HG03196 (cell line): ENCODE results near the gene PCNT.
"Not testable (repeated sequence)": the region's sequence is repeated elsewhere in the genome, so short reads cannot be mapped to it uniquely, and the experiment has no call there.

Experiments
- ATAC-seq: cut with Tn5 transposase; IDR thresholded peaks from one replicate; pipeline ENCODE4 v1.9.1; 2021; ENCODE audit not compliant: unreplicated experiment

The PCNT gene

GRCh38 chr21:46307625-46308024 lies 16.3 kb upstream of the PCNT start:
- ATAC-seq = no peak

- no peak for ATAC-seq
These were observed 15.5 kb upstream of the PCNT start for GRCh38 chr21:46308431-46308830.

DNA sequence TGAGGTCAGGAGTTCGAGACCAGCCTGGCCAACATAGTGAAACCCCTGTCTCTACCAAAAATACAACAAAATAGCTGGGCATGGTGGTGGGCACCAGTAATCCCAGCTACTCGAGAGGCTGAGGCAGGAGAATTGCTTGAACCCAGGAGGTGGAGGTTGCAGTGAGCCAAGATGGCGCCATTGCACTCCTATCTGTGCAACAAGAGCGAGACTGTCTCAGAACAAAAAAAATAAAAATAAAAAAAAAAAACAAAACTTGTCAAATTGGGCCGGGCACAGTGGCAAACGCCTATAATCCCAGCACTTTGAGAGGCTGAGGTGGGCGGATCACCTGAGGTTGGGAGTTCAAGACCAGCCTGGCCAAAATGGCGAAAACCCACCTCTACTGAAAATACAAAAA lies 13.7 kb upstream of the PCNT start:
- ATAC-seq = not testable (repeated sequence)

GRCh38 chr21:46311568-46311967 lies 12.4 kb upstream of the PCNT start:
- ATAC-seq = no peak

DNA sequence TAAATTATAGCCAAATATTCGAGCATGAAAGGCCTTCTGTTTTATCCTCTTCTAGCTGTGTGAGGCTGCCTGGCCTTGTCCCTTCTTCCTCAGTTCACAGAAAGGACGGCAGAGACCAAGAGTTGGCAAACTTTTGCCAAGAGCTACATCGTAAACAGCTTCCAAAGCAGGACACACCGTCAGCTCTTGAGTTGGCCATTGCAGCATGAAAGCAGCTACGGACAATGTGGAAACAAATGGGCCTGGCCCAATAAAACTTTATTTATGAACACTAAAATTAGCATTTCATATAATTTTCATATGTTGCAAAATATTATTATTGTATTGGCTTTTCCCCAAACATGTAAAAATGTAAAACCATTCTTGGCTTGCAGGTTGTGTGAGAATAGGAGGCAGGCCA lies 11.0 kb upstream of the PCNT start:
- ATAC-seq = no peak

DNA sequence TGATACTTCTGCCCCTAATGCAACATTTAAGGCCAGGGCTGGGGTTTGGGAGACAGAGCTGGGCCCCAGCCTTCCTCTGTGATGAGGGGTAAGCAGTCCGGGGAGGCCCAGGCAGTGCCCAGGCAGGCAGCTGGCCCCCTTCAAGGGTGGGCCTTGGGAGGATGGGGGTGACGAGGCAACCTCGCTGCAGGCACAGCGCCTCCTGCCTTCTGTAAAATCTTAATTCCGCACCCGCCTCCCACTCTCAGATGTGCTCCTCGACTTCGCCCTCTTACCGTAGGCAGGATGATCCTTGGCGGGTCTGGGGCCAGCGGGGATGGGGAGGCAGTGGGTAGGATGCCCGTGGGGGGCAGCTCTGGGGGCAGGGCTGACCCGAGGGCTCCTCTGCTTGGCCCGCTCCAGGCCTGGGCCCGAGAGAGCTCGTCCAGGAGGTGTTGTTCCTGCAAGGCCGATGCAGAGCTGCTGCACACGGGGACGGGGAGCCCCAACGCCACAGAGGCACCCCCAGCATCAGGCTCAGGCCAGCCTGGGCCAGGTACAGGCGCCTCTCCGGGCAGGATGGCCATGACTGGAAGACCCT lies 9.4 kb upstream of the PCNT start:
- ATAC-seq = no peak

GRCh38 chr21:46316708-46317324 lies 7.1 kb upstream of the PCNT start:
- no peak for ATAC-seq

- ATAC-seq = no peak
These were observed 6.1 kb upstream of the PCNT start for GRCh38 chr21:46317710-46318463.

DNA sequence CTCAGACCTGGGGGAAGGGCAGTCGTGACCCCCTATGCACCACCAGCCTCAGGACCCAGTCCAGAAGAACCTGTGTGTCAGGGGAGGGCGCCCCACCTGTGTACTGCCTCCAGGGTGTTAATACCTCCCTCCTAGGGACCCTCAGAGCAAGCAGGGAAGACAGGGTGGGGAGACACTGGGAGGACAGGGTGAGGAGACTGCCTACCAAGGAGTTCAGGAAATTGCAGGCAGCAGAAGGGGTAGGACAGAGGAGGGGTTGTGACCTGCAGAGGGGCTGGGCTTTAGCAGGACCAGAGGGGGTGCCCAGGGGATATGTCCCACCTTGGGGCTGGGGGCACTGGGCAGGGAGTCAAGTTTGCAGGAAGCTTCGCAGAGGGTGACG lies 5.5 kb upstream of the PCNT start:
- ATAC-seq = no peak

- ATAC-seq = no peak
These were observed 4.8 kb upstream of the PCNT start for GRCh38 chr21:46319186-46319585.

DNA sequence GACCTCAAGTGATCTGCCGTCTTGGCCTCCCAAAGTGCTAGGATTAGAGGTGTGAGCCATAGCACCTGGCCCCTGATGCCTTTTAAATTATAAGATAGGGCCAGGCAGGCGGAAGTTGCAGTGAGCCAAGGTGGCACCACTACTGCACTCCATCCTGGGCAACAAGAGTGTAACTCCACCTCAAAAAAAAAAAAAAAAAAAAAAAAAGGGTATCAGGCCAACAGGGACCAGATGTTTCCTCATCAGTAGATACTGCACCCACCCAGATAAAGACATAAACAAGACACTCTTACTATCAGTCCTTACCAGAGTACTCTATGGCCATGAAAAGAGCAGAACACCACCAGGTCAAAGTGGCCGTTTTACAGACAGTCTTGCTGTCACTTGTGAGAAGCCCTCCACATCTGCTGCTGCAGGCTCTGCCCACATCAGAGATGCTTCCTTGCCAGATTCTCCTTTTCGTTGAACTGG lies 3.6 kb upstream of the PCNT start:
- ATAC-seq = no peak

GRCh38 chr21:46322351-46323226 lies 1.4 kb upstream of the PCNT start:
- no peak for ATAC-seq

- peak; percentile 10 for ATAC-seq
These were observed 688 bp upstream of the PCNT start for GRCh38 chr21:46323227-46323709.

DNA sequence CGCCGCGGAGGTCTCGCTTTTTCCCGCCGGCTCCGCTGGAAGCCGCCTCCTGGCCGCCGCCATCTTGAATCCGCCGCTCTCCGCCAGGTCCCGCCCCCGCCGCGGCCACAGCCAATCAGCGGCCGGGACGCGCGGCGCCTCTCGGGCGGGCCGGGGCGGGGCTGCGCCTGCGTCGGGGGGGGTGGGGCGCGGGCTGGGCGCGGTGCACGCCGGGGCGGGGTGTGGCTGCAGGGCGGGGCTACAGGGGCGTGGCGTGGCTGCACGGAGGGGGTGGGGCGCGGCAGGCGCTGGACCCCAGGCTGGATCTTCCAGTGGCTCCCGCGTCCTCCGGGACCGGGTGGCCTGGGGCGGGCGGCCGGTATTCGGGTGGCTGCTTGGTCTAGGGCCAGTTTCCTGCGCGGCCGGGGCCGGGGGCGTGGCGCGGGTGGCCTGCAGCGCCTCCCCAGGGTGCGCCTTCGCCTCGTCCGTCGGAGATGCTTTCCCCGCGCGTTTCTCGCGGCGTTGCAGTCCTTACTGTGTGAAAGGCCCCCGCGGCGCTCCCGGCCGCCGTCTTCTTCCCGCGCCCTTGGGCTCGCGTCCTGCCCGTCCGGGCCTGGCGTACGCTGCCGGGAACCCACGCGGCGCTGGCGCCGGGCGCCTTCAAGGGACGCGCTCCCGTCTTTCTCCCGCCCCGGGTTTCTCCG lies 575 bp downstream of the PCNT start:
- peak; percentile 47 for ATAC-seq

GRCh38 chr21:46325073-46325912 lies 1.3 kb downstream of the PCNT start:
- no peak for ATAC-seq

DNA sequence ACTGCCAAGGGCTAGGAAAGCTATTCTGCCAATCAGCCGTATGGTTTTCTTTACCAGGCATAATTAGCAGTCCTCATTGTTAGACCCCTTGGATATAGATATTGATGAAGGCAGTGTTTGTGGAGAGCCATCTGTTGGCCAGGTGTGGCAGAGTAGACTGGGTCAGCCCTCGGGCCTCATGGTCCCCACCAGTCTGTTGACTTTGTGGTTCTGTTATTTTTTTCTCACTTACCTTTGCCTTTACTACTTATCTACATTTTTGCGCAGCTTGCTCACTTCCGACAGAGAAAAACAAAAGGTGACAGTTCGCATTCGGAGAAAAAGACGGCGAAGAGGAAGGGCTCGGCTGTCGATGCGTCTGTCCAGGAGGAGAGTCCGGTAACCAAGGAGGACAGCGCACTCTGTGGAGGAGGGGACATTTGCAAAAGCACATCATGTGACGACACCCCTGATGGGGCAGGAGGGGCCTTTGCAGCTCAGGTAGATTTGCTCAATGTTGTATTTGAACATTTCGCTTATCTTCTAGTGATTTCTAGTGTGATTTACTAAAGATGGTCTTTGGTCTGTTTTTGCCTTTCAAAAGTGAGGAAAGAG lies 2.3 kb downstream of the PCNT start:
- ATAC-seq = no peak

- no peak for ATAC-seq
These were observed 3.8 kb downstream of the PCNT start for GRCh38 chr21:46327711-46328110.

DNA sequence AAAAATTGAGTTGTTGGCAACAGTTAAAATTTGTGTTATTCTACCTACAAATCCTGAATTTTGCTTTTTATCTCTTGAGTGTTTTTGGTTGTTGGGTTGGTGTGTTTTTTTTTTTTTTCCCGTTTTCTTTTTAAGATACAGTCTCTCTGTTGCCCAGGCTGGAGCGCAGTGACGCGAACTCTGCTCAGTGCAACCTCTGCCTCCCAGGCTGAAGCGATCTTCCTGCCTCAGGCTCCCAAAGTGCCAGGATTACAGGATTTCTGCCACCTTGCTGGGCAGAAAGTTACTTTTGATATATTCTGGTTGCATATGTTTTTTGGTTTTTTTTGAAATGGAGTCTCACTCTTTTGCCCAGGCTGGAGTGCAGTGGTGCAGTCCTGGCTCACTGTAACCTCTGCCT lies 4.2 kb downstream of the PCNT start:
- ATAC-seq = no peak

DNA sequence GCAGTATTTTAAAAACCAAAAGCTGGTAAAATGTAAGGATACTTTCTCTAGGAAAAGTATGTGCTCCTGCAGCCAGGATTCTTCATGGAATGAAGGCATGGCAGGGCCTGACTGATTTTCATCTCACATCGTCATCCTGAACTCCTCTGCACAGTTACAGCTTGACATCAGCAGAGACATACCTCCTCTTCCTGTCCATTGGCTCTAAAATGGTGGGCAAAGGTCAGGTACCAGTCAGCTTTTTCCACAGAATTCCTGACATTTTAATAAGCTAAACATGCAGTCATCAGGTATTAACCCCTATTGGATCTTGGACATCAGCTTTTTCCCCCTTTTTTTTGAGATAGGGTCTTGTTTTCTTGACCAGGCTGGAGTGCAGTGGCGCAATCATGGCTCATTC lies 5.8 kb downstream of the PCNT start:
- no peak for ATAC-seq
